ENCODE data around the gene ACOX3.

The ACOX3 gene

GRCh38 chr4:8332891-8333331 lies 107.6 kb downstream of the ACOX3 start:
- no peak for DNase-seq

GRCh38 chr4:8332038-8332857 lies 108.3 kb downstream of the ACOX3 start:
- DNase-seq = no peak

GRCh38 chr4:8331575-8331955 lies 109.0 kb downstream of the ACOX3 start:
- DNase-seq = no peak

- DNase-seq = no peak
Observed at GRCh38 chr4:8330821-8331574, 109.5 kb downstream of the ACOX3 start.

GRCh38 chr4:8329859-8330761 lies 110.4 kb downstream of the ACOX3 start:
- DNase-seq = no peak

DNA sequence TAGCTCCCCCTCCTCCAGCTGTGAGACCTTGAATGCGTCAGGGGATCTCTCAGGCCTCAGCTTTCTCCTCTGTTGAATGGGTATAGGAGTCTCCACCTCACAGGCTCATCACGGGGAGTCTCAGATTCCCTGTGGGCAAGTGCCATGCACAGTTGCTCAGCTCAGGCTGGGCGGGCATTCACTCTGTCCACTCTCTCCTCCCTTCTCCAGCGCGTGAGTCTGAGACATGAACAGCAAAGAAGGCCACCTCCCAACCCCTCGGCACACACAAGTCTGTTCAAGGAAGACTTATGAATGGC lies 111.0 kb downstream of the ACOX3 start:
- DNase-seq = no peak

GRCh38 chr4:8328866-8329559 lies 111.5 kb downstream of the ACOX3 start:
- no peak for DNase-seq

GRCh38 chr4:8328456-8328855 lies 112.1 kb downstream of the ACOX3 start:
- DNase-seq = no peak

- DNase-seq = no peak
Observed at GRCh38 chr4:8326206-8326605, 114.3 kb downstream of the ACOX3 start.

DNA sequence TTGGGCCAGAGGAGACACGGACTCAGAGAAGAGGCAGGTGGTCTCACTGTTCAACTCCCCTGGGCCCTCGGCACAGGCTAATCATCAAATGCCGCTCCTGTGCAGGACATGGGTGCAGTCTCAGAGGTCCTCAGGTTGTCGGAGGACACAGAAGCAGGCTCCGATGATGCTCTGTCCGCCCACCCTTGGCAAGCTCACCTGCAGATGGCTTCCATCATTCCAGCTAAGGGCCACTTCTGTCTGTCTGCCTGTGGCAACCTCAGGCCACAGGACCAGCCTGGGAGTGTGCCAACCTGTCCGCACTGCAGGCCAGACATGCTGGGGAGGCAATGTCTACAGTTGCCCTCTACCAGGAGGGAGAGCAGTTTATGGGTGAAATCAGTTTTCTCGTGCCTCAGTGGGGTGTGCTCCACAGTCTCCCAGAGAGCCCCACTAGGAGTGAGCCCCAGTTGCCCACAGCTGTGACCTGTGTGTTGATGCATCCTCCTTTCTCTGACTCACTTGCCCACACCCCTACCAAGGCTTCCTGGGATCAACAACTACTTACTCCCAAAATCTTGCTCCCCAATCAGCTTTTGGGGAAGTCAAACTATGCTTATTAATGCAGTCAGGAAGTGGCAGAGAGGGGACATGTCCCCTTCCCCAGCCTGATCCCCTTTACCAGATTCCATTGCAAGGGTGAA lies 115.1 kb downstream of the ACOX3 start:
- no peak for DNase-seq

- DNase-seq = no peak
Observed at GRCh38 chr4:8324640-8325239, 115.8 kb downstream of the ACOX3 start.

DNA sequence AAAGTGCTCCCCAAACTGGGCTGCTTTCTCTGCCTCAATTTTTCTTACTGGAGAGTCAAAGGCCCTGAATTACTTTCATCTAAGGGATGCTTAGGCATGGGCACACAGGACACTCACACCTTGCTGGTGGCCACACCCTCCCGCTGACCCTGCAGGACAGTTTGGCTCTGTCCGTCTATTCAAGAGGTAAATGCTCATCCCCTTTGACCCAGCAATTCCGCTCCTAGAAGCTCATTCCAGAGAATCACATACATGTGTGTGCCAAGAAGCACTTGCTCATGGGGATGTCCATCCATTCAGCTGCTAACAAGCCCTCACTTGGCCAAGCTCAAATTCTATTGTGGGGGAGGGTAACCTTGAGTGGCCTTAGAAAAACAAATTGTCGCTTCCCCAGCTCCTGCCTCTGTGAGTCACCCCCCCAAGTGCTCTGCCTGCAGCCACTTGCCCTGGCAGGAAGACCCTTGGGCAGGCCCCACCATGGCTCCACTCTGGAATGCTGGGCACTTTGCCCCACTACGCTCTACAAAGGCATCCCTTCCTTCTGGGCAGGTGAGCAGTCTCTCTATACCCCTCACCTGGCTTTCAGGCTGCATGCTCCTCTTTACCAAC lies 116.5 kb downstream of the ACOX3 start:
- no peak for DNase-seq

GRCh38 chr4:8322794-8323704 lies 117.5 kb downstream of the ACOX3 start:
- DNase-seq = no peak

- no peak for DNase-seq
Observed at GRCh38 chr4:8321771-8322170, 118.8 kb downstream of the ACOX3 start.

- DNase-seq = peak in 1 of 5 experiments; percentile 25
Observed at GRCh38 chr4:8321220-8321619, 119.3 kb downstream of the ACOX3 start.

DNA sequence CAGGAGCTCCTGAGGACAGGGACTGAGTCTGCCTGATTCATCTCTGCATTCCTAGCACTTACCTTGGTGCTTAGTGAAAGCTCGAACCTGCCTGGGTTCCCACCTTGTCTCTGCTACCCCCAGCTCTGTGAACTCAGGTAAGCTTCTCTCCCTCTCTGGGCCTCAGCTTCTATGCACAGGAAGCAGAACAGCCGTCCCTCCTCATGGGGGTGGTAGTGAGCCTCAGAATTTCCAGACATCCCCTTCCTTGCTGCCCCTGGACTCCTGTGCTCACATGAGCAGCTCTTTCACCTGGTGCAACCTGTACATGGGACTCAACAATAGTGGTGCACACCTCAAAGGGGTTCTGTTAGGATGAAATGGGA lies 120.2 kb downstream of the ACOX3 start:
- no peak for DNase-seq

DNA sequence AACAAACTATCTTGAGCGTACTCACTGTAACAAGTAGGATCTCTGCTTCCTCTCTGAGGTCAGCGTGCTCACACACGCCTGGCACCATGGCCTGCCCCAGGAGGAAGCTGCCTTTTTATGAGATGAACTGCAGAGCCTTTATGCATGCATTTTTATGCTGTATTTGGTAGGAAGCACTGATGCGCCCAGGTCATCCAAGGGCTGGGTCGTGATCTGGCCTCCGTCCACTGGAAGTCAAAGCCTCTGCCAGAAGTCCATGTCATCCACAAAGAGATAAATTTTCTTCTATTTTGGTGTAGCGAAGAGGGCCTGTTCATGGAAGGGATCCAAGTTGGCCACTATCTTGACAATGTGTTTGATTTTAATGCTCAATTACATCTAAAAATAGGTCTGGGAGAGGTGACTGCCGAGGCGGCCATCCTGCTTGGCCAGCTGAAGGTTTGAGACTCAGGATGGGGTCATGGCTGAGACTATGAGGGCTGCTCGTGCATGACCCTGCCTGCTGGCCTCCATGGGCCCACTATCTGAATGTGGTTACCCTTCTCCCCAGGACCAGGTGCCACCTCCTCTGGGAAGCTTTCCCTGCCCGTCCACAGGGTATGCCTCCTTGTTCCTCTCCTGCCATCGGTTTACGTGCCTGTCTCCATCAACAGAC lies 120.7 kb downstream of the ACOX3 start:
- DNase-seq = no peak

DNA sequence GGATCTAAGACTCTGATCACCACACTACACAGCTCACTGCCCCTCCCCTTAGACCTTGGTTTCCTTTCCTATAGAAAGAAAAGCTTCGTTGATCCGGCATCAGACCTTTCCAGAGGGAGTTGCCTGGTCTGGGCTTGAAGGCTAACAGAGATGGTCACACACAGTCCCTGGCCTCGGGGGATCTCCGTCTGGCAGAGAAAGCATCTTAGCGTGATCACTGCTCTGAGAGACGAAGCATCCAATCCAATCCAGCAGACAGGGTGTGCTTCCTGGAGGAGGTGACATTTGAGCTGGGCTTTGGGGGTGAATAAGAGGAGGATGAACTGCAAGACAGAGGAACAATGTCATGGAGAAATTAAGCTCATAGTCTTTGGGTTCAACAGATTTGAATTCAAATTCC lies 121.5 kb downstream of the ACOX3 start:
- DNase-seq = no peak

DNA sequence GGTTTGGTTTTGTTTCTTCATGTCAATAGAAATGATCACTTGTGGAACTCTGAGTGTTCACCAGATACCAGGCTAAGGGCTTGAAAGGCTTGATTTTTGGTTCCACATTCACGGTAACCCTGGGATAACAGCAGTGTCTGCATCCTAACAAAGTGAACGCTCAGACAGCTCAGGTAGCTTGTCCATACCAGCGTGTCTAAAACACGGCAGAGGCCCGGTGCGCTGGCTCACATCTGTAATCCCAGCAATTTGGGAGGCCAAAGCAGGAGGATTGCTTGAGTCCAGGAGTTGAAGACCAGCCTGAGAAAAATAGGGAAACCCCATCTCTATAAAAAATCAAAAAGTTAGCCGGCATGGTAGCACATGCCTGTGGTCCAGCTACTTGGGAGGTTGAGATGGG lies 122.0 kb downstream of the ACOX3 start:
- no peak for DNase-seq

GRCh38 chr4:8317474-8317873 lies 123.0 kb downstream of the ACOX3 start:
- DNase-seq = no peak

Measured in T-helper 2 cell (primary cell).